Activated T-cell treated with anti-CD3 and anti-CD28 coated beads for 1 hour (primary cell): ENCODE data around the gene PHLDB3.
"Not testable (repeated sequence)": the region's sequence is repeated elsewhere in the genome, so short reads cannot be mapped to it uniquely, and the experiment has no call there.

Experiments
- DNase-seq: peaks from one replicate; pipeline ENCODE4 v3.0.0-alpha.2; 2020; ENCODE audit warnings: low read depth

PHLDB3 gene

GRCh38 chr19:43504426-43505185 lies at the start of gene PHLDB3:
PHLDB3 (minus strand) TSS chr19:43504746; CDS start chr19:43504118, 628 bp downstream.
- peak; percentile 42 for DNase-seq

DNA sequence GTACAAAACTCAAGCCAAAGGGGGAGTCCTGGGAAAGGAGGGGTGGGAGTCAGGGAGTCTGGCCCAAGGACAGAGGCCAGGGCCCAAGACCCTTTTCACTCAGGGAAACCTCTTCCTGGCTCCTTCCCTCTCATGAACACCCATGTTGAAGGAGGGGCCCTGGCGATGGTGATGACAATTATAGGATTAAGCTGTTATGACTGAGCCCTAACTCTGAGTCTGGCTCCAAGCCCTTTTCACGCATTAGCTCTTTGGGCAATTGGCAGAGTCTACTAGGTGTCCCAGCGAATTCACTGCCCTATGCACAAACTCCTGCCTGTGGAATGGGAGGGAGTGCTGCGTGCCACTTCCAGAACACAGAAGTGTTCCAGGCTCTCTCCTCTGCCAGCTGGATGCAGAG lies 49.1 kb upstream of the PHLDB3 start:
- no peak for DNase-seq

DNA sequence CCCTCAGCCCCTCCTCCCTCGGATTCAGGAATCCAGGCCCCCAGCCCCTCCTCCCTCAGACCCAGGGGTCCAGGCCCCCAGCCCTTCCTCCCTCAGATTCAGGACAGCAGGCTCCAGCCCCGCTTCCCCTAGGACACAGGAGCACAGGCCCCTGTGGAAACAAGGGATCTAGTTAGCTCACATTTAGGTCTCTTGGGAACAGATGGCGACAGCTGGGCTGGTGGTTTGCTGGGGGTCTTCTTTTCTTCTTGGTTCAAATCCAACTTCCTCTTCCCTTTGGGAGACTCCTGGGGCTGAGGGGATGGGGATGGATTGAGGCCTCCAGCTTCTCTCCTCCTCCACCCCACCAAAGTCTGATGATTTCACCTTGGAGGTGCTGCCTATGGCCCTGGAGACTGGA lies 48.1 kb upstream of the PHLDB3 start:
- no peak for DNase-seq

DNA sequence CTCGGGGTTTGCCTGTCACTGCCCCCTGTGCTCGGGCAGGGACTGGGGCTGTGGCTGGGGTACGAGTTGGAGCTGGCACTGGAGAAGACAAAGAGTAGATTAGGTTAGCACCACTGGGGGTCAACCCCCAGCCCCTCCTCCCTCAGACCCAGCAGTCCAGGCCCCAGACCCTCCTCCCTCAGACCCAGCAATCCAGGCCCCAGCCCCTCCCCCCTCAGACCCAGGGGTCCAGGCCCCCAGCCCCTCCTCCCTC lies 47.6 kb upstream of the PHLDB3 start:
- no peak for DNase-seq

GRCh38 chr19:43551399-43552197 lies 47.1 kb upstream of the PHLDB3 start:
- no peak for DNase-seq

GRCh38 chr19:43548706-43549105 lies 44.2 kb upstream of the PHLDB3 start:
- DNase-seq = no peak

GRCh38 chr19:43547926-43548325 lies 43.4 kb upstream of the PHLDB3 start:
- DNase-seq = not testable (repeated sequence)

DNA sequence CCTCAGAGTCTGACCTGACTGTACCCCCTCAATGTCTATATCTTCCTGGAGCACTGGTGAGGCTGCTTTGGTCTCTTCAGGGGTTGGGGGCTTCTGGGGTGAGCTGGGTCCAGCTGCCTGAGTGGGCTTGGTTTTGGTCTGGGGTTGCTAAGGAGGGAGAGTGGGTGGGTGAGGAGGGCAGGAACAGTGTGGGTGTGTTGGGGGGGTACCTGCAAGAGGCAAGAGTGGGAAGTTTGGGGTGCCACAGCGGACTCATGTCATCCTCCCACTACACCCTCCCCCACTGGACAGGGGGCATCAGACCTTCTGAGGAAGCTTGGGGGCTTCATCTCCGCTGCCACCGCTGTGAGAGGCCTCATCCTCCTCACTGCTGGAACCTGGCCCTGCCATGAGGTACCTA lies 42.0 kb upstream of the PHLDB3 start:
- no peak for DNase-seq

- no peak for DNase-seq
These were observed 41.4 kb upstream of the PHLDB3 start for GRCh38 chr19:43545981-43546380.

DNA sequence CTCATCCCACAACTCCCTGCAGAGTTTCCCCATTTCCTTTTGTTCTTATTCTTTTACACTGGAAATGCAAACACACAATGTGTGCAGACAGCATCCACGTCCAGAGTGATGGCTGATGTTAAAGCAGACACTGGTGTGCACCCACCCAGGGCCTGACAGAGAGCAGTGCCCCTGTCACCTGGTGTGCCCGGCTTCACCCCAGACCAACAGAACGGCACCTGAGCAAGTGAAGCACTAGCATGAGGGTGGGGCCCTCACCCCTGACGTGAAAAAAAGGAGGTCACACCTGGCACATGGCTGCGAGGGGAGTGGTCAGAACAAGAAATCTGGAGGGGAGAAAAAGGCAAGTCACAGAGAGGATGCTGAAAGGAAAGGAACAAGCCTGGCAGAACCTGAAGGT lies 40.7 kb upstream of the PHLDB3 start:
- no peak for DNase-seq

DNA sequence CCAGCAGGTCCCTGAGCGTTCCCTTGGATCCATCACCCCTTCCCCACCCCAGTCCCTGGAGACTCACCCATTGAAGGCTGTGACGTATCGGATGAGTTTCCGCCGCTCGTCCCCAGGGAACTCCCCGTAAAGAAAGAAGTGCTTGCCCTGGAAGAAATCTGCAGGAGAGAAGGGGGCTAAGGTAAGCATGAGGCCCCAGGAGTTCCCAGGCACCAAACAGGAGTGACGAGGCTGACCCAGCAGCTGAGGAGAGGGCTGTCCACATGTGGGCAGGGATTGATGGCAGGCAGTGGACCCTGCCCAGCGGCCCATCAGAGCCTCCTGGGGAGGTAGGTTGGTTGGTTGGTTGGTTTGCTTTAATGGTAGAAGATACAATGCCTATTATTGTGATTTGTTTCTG lies 39.5 kb upstream of the PHLDB3 start:
- DNase-seq = no peak

DNA sequence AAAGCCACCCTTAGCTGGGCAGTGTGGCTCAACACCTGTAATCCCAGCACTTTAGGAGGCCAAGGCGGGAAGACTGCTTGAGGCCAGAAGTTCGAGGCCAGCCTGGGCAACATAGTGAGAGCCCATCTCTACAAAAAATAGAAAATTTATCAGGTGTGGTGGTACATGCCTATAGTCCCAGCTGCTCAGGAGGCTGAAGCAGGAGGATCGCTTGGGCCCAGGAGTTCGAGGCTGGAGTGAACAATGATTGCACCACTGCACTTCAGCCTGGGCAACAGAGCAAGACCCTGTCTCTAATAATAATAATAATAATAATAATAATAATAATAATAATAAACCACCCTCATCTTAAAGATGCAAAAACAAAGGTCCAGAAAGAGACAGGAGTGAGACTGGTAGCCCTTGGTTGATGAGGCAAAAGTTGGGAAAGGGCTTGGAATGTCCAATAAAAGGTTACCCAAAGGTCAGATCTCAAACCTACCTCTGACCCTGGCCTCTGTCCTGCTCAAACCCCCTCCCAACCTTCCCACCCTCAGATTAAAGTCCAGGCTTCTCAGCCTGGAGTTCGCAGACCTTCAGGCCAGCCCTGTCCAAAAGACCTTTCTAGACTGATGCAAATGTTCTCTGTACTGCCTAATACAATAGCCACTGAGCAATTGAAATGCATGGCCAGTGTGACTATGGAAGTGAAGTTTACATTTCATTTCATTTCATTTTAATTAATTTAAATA lies 37.5 kb upstream of the PHLDB3 start:
- DNase-seq = no peak

DNA sequence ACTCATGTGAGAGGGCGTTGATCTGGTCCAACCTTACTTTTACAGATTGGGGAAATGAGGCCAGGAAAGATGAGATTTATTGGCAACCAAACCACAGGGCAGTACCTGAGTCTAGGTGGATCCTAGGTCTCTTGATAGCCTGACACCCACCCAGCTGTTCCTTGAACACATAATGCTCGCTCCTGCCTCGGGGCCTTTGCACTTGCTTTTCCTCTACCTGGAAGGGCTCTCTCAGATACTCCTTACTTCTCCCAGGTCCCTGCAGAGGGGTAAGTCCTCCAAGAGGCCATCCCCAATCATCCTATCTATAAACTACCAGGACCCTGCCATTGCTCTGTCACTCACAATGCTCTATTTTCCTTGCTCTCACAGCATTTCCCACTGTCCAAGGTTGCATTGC lies 35.8 kb upstream of the PHLDB3 start:
- no peak for DNase-seq

GRCh38 chr19:43538922-43539321 lies 34.4 kb upstream of the PHLDB3 start:
- no peak for DNase-seq

- no peak for DNase-seq
These were observed 30.5 kb upstream of the PHLDB3 start for GRCh38 chr19:43534816-43535761.

GRCh38 chr19:43534305-43534815 lies 29.8 kb upstream of the PHLDB3 start:
- no peak for DNase-seq

- peak; percentile 91 for DNase-seq
These were observed 29.2 kb upstream of the PHLDB3 start for GRCh38 chr19:43533546-43534304.

DNA sequence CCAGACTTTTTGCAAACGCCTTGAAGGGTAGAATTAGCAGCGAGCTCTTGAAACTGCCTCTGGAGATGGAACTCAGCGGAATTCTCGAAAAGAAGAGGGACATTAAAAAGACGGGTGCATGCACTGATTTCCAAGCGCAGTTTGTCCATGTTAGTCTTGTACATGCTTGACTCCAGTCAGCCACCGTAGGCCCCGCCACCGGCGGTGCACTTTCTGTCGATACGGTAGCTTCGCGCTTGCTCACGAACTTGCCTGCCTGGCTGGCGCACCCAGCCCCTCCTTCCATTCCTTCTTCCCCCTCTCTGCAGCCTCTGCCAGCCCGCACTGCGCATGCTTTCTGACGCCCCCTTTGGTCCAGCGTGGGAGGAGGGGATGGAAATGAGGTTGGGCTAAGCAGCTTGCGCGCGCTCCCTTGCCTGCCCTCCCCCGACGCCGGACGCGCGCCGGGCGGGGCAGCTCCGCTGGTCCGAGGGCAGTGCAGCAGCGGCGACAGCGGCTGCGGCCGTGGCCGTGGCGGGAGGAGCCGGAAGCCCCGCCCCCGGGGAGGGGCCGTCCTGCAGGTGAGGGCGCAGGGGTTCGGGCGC lies 28.5 kb upstream of the PHLDB3 start, which contains the start of gene ZNF575:
TSS of gene ZNF575 (plus strand) at position 227 of the 584 bp plus-strand sequence. CDS start 1,235 bp downstream, outside the sequence.
- peak; percentile 74 for DNase-seq

DNA sequence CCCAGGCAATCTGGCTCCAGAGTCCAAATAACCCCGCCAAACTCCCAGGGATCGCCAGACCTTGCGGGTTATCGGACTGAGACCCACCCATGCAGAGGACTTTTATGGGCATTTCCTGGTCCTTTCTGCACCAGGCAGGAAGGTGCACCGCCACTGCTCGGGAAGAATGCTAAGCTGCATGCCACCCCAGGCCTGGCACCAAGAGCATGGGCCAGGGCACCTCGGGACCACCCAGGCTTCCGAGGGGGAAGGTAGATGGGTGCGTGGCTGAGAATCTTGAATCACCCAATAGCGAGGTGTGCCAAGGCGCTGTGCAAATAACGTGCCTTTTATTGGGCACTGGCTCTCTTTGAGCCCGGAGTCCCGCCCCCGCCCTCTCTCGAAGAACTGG lies 28.0 kb upstream of the PHLDB3 start:
- no peak for DNase-seq

DNA sequence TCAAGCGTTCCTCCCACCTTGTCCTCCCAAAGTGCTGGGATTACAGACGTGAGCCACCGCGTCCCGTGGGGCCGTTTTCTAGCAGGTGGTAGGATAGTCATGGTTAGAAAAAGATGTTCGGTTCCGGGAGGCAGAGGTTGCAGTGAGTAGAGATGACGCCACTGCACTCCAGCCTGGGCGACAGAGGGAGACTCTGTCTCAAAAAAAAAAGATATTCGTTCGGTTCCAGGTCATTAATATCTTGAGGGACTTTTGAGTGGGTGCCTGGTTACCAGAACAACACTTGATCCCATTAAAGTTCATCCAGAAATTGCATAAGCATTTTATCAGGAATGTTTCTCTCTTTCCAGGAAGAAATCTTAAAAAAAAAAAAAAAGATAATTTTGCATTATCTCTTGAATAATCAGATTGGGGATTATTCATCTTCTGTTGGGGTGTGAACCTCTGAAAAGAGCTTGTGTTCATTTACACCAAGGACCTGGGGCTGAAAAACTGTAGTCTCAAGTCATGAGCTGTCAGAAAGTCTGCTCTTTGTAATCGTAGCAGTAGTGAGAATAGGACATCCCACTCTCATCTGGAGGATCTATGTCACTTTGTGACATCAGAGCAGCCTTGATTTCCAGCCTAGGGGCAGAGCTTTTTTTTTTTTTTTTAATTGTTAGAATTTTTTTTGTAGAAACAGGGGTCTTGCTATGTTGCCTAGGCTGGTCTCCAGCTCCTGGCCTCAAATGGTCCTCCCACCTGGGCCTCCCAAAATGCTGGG lies 23.5 kb upstream of the PHLDB3 start:
- no peak for DNase-seq
